ENCODE measurements around the gene EIF1AX. TPM values are rescaled to one million over a fixed set of nuclear protein-coding genes. Genes with fewer than 3 reads are reported as not detected.
"Not testable (repeated sequence)": the region's sequence is repeated elsewhere in the genome, so short reads cannot be mapped to it uniquely, and the experiment has no call there.

Gene EIF1AX
- total RNA-seq, 1 experiment from 2014 or later, result 47.5 TPM

DNA sequence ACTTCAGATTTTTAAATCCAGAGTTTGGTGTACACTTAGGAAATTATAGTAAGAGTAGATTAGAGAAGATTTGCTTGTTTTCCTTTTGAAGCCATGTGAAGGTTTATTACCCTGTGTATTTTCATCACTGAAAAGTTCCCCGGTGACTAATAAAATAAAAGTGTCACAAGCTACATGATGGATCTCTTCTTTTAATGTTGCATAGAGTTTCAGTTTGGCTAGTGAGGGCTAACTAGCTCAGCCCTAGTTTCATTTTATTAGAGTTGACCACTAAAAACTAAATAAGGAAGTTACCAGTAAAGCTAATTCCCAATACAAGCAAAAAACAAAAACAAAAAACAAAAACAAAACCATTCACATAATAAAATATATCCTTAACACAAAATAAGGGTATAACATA lies 14.8 kb downstream of the EIF1AX start:
- not testable (repeated sequence) for DNase-seq (ENCODE audit: low read depth)

DNA sequence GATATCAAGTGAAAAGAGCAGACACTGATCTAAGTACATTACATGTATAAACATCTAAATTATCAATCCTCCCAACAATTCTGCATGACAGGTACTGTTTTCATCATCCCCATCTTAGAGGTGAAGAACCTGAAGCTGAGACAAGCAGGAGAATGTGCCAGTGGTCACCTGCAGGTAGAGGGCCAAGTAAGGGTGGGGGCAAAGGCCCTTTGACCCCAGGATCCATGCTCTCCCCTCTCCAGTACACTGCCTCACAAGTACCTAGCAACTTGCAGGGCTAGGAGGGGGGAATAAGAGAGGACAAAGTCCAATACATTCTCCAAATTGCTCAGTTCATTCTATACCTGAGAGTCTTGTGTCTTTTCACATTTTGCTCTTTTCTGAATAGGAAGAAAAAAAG lies 16.7 kb downstream of the EIF1AX start:
- no peak for DNase-seq (ENCODE audit: low read depth)

DNA sequence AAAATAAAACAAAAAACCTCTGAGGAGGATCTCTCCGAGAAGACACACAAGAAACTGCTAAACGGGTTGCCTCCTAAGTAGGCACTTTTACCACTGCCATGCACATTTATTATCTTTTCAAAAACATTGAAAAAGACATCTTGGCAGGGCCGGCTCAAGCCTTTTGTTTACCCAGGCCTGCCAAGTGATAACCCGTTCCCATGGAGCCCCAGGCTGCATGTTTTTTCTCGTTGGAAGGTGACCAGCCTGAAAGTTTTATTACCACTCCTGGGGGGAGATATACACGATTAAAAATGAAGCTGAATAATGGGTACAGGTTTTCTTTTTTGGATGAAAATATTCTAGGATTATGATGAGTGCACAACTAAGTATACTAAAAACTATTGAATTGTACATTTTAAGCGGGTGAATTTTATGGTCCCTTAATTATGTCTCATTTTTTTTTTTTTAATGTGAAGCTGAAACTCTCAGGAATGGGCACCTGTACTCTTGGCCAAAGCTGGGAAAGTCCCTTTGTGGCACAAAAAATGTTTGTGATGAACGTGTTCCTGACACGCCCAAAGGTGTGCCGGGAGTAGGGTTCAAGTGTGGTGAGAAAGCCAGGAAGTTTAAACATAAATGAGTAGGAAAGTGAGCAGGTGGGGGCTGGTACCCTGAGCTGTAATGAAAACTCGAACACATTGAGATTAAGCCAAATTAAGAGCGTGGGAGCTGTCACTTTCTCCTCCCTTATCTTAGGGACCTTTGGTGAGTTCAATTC lies 23.4 kb downstream of the EIF1AX start:
- peak; percentile 5 for DNase-seq (ENCODE audit: low read depth)

DNA sequence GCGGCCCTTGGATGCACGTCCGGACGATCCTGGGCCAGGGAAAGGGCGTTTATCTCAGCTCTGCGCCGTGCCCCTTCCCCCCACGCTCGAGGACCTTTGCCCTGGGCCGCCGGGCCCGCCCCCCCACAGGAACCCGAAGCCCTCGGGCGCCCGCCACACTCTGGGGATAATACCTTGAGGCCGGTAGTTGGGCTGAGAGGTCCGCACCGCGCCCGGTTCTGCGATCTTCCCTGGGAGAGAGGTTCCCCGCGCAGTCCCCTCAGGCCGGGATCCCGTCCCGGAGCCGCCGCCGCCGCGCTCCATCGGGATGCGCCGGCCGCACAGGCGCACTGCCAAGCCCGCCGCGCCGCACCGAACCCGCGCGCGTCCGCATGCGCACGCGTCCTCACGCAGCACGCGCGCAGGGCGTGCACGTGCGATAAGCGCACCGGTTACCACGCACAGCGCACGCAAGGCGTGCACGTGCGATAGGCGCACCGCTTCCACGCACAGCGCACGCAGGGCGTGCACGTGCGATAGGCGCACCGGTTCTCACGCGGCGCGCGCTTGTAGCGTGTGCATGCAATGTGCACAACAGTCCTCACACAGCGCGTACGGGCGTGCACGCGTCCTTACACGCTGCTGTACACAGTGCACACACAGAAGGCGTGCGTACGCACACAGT lies 24.9 kb downstream of the EIF1AX start, which contains the start of gene MAP7D2:
Gene MAP7D2 (minus strand): TSS at position 331 of the 664 bp plus-strand sequence. CDS start 28 bp downstream, at position 303.
- peak; percentile 6 for DNase-seq (ENCODE audit: low read depth)

DNA sequence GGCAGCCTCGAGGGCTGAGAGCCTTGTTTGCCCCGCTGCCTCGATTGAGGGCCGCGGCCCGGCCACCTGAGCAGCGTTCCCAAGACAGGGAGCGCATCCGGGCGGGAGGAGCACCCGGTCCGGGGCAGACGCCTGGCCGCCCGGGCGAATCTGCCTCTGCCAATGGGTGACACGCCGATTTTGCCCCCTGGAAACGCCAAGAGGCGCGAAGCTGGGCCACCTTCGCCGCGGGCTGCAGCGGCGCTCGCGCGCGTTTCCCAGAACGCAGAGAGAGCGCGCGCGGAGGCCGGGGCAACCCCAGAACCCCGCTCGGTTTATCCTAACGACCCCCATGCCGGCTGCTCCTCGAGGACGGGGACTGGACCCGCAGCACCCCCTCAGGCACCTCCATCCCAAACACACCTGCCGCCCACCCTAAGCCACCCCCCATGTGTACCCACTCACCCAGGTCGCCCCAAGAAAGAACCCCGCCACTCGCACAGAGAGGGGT lies 25.5 kb downstream of the EIF1AX start:
- peak; percentile 16 for DNase-seq (ENCODE audit: low read depth)

DNA sequence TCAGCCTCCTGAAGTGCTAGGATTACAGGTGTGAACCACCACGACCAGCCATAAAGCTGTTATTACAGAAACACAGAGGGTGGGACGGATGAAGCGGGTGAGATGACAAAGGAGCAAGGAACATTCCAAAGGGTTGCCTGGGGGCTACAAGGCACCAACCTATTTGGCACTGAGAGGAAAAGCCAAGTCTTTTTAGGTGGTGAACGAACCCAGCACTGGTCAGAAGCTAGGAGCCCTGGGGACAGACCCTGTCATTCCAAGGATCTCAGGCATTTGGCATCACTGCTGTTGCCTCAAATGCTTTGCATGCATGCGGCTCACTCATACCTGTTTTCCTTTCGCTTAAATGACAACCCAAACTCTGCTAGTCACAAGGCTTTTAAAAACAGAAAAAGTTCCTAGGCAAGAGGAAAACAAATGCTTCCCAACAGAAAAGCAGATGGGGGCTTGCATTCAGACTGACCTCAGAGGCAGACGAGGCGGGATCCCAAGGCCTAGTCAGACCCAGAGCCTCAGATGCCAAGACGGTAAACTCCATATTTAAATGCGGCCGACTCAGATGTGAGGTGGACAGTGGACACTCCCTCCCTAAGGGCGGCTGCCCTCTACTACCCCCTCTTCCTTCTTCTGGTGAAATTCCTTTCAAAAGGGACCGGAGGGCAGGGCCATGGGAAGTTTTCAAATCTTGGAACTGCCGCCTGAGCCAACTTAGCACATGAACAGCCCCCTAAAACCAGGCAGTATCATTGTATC lies 29.4 kb downstream of the EIF1AX start:
- DNase-seq (ENCODE audit: low read depth), result no peak

DNA sequence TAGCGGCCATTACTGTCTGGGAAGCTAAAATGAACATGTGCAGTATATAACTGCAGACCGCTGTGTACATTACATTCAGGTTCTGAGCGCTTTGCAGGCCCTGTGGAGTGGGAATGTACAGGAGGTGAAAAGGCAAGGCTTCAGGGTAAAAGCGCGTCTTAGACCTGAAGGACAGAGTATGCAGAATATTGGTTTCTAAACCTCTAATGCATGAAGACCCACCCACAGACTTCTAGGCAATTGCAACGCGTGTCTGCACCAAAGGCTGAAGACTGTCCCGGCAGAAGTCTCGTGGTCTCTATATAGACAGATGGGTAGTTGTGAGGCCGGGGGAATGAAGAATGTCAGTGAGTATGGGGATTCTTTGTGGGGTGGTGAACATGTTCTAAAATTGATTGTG lies 30.4 kb downstream of the EIF1AX start:
- DNase-seq (ENCODE audit: low read depth), result no peak

DNA sequence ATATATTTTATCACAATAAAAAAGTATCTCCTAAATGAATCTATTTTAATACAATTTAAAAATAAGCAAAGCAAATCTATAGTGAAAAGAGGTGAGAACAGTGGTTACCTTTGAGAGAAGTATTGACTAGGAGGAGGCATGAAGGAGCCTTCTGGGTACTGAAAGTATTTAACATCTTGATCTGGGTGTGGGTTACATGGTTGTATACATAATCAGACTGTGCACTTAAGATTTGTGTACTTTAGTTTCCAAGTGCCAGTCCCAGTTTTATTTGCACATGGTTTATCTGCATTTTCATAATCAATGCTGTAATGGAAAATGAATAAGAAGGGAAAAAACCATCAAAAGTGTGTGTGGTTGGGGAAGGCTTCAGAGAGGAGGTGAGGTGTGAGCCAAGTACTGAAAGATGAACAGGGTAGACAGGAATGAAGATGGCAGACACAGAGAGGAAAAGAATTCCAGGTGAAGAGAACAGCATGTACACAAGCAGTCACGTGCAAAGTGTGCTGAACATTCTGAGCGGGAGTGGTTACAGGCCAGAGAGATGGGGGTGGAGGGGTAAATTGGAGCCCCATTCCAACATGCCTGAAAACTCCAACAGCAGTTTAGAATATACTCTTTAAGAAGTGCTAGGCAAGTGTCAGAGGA lies 39.6 kb downstream of the EIF1AX start:
- DNase-seq (ENCODE audit: low read depth), result no peak

DNA sequence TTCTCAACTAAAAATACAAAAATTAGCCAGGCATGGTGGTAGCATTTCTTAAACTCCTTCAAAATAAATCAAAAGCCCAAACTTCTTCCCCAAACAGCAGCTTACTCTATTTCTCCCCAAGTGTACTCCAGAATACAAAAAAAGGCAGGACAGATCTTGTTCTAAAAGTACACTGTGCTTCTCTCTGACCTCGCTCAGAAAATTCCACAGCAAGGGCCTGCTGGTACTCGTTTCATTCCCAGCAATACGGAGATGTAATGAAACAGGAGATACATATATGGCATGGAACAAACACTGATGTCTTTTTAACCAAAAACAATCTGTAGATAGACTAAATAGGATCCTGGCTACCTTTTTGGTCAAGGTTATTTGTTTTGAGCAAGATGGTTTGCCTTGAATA lies 50.1 kb downstream of the EIF1AX start:
- DNase-seq (ENCODE audit: low read depth), result no peak

DNA sequence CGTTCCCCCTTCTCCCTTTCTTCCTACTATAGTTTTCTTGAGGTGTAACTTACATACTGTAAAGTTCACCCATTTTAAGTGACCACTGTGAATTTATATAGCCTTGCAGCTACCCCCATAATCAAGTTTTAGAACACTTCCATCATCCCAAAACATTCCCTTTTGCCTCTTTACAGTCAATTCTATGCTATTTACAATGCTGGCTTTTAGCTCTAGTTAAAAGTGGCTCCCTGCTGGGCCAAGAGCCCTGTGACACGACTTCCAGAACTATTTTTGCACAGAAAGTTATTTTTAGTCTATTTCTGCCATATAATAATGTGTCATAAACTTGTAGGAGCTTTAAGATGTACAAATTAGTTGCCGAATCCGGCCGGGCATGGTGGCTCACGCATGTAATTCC lies 51.8 kb downstream of the EIF1AX start:
- DNase-seq (ENCODE audit: low read depth), result no peak

DNA sequence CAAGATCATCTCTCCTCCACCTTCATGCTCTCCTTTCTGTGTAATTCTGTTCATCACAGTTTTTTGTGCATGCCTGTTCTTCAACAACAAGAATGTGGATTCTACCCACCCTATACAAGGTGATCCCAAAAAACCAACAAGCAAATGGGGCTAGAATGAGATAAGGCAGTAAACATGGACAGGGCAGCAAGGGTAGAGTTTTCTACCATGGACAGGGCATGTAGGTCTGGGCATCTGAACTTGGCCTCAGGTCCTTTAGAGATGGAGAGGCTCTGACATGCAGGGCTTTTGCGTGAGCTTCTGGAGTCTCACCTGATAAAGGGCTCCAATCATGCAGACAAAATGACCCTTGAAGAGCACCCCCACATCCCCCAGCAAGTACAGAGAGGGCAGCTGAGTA lies 61.4 kb downstream of the EIF1AX start:
- no peak for DNase-seq (ENCODE audit: low read depth)

Other genes starting within 250 kb of the EIF1AX start
- gene BCLAF3, start 150.8 kb downstream of the EIF1AX start, total RNA-seq (2014; rRNA removed; shearing (Covaris generic)), result 2.1 and 10.3 TPM in 2 replicates
- 1.7 and 3.7 TPM in 2 replicates for gene MAP7D2, start 24.9 kb downstream of the EIF1AX start, total RNA-seq (2014; rRNA removed; shearing (Covaris generic))
- gene RPS6KA3, start 125.1 kb upstream of the EIF1AX start, total RNA-seq (2014; rRNA removed; shearing (Covaris generic)), result 39.5 and 44.5 TPM in 2 replicates

Data from Daoy (cell line).